GM23248 (cell line): ENCODE measurements around the gene NMT2.

ENCODE experiments used
- EZH2 ChIP-seq: fragments of 200-600 bp; sonication (generic); IDR thresholded peaks from 2 replicates; pipeline ENCODE4 v1.6.1; 2018; ENCODE audit warnings: antibody characterized with exemption, mild to moderate bottlenecking; ENCODE audit not compliant: insufficient read depth, poor library complexity, severe bottlenecking
- EZH2phosphoT487 ChIP-seq: fragments of 200-600 bp; sonication (generic); IDR thresholded peaks from 2 replicates; pipeline ENCODE4 v1.6.1; 2018; ENCODE audit warnings: antibody characterized with exemption, moderate library complexity, mild to moderate bottlenecking, low read depth; ENCODE audit not compliant: insufficient read depth

- no peak for TF ChIP-seq EZH2
- no peak for TF ChIP-seq EZH2phosphoT487
These were observed 43.6 kb downstream of the NMT2 start for GRCh38 chr10:15124908-15125307.
